Adrenal gland (tissue), 5 donors: ENCODE data around the gene NOSIP.

Experiments used
- POLR2A ChIP-seq, 2 donors: fragments of 450-650 bp; IDR thresholded peaks; one replicate each; pipeline ENCODE4 v1.6.1; 2017; ENCODE audit warnings: antibody characterized with exemption in 2 of 2, mild to moderate bottlenecking in 2 of 2, moderate library complexity in 1 of 2
- TF ChIP-seq, protein P1 (sequence below), 6 experiments: fragments of 450-650 bp in 4 of 6; fragments of 200-600 bp in 2 of 6; sonication (generic) in 1 of 6; IDR thresholded peaks; 1 replicate in 5 of 6; 2 replicates in 1 of 6; pipeline versions ENCODE4 v1.5.1 to v1.8.0; 2016 to 2021; ENCODE audit warnings: antibody characterized with exemption in 6 of 6, mild to moderate bottlenecking in 2 of 6, moderate library complexity in 1 of 6
- donor health status: DM: no; HTN: no; CAD: no.

GRCh38 chr19:49589502-49589905, 9.1 kb upstream of the NOSIP start:
- TF ChIP-seq, protein P1, sequence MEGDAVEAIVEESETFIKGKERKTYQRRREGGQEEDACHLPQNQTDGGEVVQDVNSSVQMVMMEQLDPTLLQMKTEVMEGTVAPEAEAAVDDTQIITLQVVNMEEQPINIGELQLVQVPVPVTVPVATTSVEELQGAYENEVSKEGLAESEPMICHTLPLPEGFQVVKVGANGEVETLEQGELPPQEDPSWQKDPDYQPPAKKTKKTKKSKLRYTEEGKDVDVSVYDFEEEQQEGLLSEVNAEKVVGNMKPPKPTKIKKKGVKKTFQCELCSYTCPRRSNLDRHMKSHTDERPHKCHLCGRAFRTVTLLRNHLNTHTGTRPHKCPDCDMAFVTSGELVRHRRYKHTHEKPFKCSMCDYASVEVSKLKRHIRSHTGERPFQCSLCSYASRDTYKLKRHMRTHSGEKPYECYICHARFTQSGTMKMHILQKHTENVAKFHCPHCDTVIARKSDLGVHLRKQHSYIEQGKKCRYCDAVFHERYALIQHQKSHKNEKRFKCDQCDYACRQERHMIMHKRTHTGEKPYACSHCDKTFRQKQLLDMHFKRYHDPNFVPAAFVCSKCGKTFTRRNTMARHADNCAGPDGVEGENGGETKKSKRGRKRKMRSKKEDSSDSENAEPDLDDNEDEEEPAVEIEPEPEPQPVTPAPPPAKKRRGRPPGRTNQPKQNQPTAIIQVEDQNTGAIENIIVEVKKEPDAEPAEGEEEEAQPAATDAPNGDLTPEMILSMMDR (IDR thresholded peaks at IDR 0.05), result no peak
- no peak for TF ChIP-seq POLR2A (IDR thresholded peaks at IDR 0.05)
